MM.1S (cell line): ENCODE results near the gene NLGN1.

Source experiments
- DNase-seq: peaks from one replicate; pipeline ENCODE4 v3.0.0-alpha.2; 2015
- H2AFZ ChIP-seq: fragments of 300-600 bp; sonication (generic); 2 replicates; pipeline ENCODE4 v1.6.0; 2016; ENCODE audit warnings: antibody characterized with exemption, low read length
- H3F3A ChIP-seq: fragments of 300-600 bp; sonication (generic); 2 replicates; pipeline ENCODE4 v1.6.1; 2016; ENCODE audit warnings: mild to moderate bottlenecking, antibody characterized with exemption, low read length, moderate library complexity, mixed read lengths; ENCODE audit not compliant: insufficient read depth
- H3K27ac ChIP-seq: fragments of 300-600 bp; sonication (generic); 2 replicates; pipeline ENCODE4 v1.5.1; 2016; ENCODE audit warnings: mild to moderate bottlenecking, low read length
- H3K27me3 ChIP-seq: fragments of 300-600 bp; sonication (generic); replicated peaks from 2 replicates; pipeline ENCODE4 v1.6.0; 2016; ENCODE audit warnings: low read length; ENCODE audit not compliant: insufficient read depth
- H3K36me3 ChIP-seq: fragments of 300-600 bp; sonication (generic); replicated peaks from 2 replicates; pipeline ENCODE4 v1.6.1; 2016; ENCODE audit warnings: mild to moderate bottlenecking, low read length, mixed read lengths; ENCODE audit not compliant: insufficient read depth
- H3K4me1 ChIP-seq: fragments of 300-600 bp; sonication (generic); 2 replicates; pipeline ENCODE4 v1.6.1; 2016; ENCODE audit warnings: low read length, mixed read lengths
- H3K4me2 ChIP-seq: fragments of 300-600 bp; sonication (generic); 2 replicates; pipeline ENCODE4 v1.6.0; 2016; ENCODE audit warnings: low read depth, low read length
- H3K4me3 ChIP-seq: fragments of 300-600 bp; sonication (generic); 2 replicates; pipeline ENCODE4 v1.5.1; 2016; ENCODE audit warnings: low read length, mixed read lengths
- H3K79me2 ChIP-seq: fragments of 300-600 bp; sonication (generic); 2 replicates; pipeline ENCODE4 v1.6.1; 2016; ENCODE audit warnings: mixed run types, low read length, mixed read lengths
- H3K9ac ChIP-seq: fragments of 300-600 bp; sonication (generic); 2 replicates; pipeline ENCODE4 v1.6.1; 2016; ENCODE audit warnings: low read length, mixed read lengths
- H3K9me2 ChIP-seq: fragments of 300-600 bp; sonication (generic); replicated peaks from 2 replicates; pipeline ENCODE4 v1.6.1; 2016; ENCODE audit warnings: mild to moderate bottlenecking, low read length, mixed read lengths; ENCODE audit not compliant: insufficient read depth
- H3K9me3 ChIP-seq: fragments of 300-600 bp; sonication (generic); replicated peaks from 2 replicates; pipeline ENCODE4 v1.6.1; 2016; ENCODE audit warnings: mild to moderate bottlenecking, low read length, mixed read lengths; ENCODE audit not compliant: insufficient read depth
- H4K20me1 ChIP-seq: fragments of 300-600 bp; sonication (generic); 2 replicates; pipeline ENCODE4 v1.6.1; 2016; ENCODE audit warnings: mild to moderate bottlenecking, low read length, moderate library complexity, mixed read lengths; ENCODE audit not compliant: insufficient read depth
- CTCF ChIP-seq: fragments of 300-600 bp; sonication (generic); IDR thresholded peaks from 2 replicates; pipeline ENCODE4 v1.5.1; 2016; ENCODE audit warnings: antibody characterized with exemption, low read length, mixed read lengths
- EZH2 ChIP-seq: fragments of 300-600 bp; sonication (generic); optimal IDR thresholded peaks from 2 replicates; pipeline ENCODE3; 2017; ENCODE audit warnings: low read depth, mild to moderate bottlenecking, antibody characterized with exemption, low read length, mixed read lengths
- EZH2phosphoT487 ChIP-seq: fragments of 300-600 bp; sonication (generic); IDR thresholded peaks from 2 replicates; pipeline ENCODE4 v1.6.1; 2018; ENCODE audit warnings: antibody characterized with exemption, low read length

NLGN1 gene

GRCh38 chr3:173770011-173770410 is 372.5 kb downstream of the NLGN1 start:
- Histone ChIP-seq H2AFZ (no peak overlapping the region), H3K9ac (no peak overlapping the region), H3K27me3 (no peaks in the 10 kb centered on the region), H3K4me3 (no peak overlapping the region), H3K9me3 (no peaks in the 10 kb centered on the region), H3K27ac (no peak overlapping the region), H3K79me2 (no peaks in the 10 kb centered on the region), H3K9me2 (no peaks in the 10 kb centered on the region), H3K36me3 (no peaks in the 10 kb centered on the region), H3F3A (no peaks in the 10 kb centered on the region), H3K4me1 (no peaks in the 10 kb centered on the region), H4K20me1 (no peaks in the 10 kb centered on the region), H3K4me2 (no peak overlapping the region)
- TF ChIP-seq EZH2phosphoT487 (no peak), CTCF (no peak), EZH2 (no peak)
- DNase-seq, result no peak

GRCh38 chr3:173770796-173771573 is 373.4 kb downstream of the NLGN1 start:
- no peaks in the 10 kb centered on the region for H4K20me1 ChIP-seq
- no peak for TF ChIP-seq EZH2
- no peak for TF ChIP-seq EZH2phosphoT487
- TF ChIP-seq CTCF, result no peak
- no peaks in the 10 kb centered on the region for H3K9me3 ChIP-seq
- H3K79me2 ChIP-seq, result no peaks in the 10 kb centered on the region
- H3K4me2 ChIP-seq, result no peak overlapping the region
- no peaks in the 10 kb centered on the region for H3K27me3 ChIP-seq
- H3K4me1 ChIP-seq, result no peaks in the 10 kb centered on the region
- no peak overlapping the region for H3K9ac ChIP-seq
- H3F3A ChIP-seq, result no peaks in the 10 kb centered on the region
- H3K4me3 ChIP-seq, result no peak overlapping the region
- H3K36me3 ChIP-seq, result no peaks in the 10 kb centered on the region
- no peak overlapping the region for H2AFZ ChIP-seq
- no peak for DNase-seq
- no peak overlapping the region for H3K27ac ChIP-seq
- H3K9me2 ChIP-seq, result no peaks in the 10 kb centered on the region

DNA sequence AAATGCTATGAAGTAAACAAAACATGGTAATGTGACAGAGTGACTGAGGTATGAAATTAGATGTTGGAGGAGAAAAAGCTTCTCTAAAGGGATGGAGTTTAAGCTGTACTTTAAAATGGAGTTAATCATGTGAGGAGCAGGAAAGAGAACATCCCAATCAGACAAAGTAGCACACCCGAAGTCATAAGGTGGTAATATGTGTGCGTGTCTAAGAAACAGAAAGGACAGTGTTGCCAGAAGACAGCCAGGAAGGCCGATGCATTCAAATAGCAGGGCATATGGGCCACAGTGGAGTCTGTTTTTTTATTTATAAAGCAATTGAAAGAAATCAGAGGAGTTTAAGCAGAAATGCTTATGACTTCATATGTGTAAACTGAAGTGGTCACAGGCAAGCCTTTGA is 376.3 kb downstream of the NLGN1 start:
- Histone ChIP-seq H3F3A (no peaks in the 10 kb centered on the region), H4K20me1 (no peaks in the 10 kb centered on the region), H2AFZ (no peak overlapping the region), H3K9me3 (no peaks in the 10 kb centered on the region), H3K4me2 (no peak overlapping the region), H3K27ac (no peak overlapping the region), H3K9ac (no peak overlapping the region), H3K4me3 (no peak overlapping the region), H3K27me3 (no peaks in the 10 kb centered on the region), H3K4me1 (no peaks in the 10 kb centered on the region), H3K79me2 (no peaks in the 10 kb centered on the region), H3K9me2 (no peaks in the 10 kb centered on the region), H3K36me3 (no peaks in the 10 kb centered on the region)
- no peak for DNase-seq
- TF ChIP-seq EZH2 (no peak), CTCF (no peak), EZH2phosphoT487 (no peak)
